ENCODE data around the gene RAB4B.

DNA sequence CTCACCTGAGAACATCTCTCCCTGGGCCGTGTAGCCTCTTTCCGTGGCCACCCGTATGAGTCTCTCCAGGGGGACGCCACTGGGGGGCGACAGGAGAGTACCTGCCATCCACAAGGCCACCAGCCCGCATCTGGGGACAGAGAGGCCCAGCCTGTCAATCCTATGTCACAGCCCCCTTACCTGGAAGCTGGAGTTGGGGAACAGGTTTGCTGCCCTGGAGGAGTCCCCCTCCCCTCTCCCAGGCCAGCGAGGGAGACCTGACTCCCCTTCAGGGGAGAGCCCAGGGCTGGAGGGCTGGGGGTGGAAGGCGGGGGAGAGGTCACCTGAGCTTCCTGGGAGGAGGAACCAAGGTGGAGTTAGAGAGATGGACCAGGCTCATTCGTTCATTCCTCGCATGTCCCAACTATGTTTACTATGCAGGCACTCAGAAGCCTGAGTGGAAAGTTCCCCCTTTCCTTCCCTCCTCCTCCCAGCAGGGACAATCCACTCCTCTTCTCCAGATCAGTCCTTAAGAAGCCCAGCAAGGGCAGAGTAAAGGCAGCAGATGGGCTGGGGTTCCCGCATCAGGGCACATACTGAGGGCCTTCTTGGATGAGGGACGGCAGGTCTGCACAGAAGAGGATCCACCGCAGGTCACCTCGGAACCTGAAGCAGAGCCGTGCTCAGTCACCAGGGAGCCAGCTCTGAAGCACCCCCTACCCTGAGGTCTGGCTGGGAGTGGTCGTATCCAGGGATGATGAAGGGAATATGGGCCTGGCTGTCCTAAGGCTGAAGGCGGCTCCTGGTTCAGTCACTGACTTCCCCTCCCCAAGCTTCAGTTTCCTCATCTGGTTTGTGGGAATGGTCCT lies 33.3 kb upstream of the RAB4B start:
- no peak for TF ChIP-seq GABPA (IDR thresholded peaks at IDR 0.05; ENCODE audit: low read depth, low read length)
- no peak for TF ChIP-seq GABPA (CRISPR knock-in tag; IDR thresholded peaks at IDR 0.05; ENCODE audit: low read depth)
- TF ChIP-seq, protein P1, sequence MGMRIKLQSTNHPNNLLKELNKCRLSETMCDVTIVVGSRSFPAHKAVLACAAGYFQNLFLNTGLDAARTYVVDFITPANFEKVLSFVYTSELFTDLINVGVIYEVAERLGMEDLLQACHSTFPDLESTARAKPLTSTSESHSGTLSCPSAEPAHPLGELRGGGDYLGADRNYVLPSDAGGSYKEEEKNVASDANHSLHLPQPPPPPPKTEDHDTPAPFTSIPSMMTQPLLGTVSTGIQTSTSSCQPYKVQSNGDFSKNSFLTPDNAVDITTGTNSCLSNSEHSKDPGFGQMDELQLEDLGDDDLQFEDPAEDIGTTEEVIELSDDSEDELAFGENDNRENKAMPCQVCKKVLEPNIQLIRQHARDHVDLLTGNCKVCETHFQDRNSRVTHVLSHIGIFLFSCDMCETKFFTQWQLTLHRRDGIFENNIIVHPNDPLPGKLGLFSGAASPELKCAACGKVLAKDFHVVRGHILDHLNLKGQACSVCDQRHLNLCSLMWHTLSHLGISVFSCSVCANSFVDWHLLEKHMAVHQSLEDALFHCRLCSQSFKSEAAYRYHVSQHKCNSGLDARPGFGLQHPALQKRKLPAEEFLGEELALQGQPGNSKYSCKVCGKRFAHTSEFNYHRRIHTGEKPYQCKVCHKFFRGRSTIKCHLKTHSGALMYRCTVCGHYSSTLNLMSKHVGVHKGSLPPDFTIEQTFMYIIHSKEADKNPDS (CRISPR knock-in tag; IDR thresholded peaks at IDR 0.05): no peak
- TF ChIP-seq, protein P2, sequence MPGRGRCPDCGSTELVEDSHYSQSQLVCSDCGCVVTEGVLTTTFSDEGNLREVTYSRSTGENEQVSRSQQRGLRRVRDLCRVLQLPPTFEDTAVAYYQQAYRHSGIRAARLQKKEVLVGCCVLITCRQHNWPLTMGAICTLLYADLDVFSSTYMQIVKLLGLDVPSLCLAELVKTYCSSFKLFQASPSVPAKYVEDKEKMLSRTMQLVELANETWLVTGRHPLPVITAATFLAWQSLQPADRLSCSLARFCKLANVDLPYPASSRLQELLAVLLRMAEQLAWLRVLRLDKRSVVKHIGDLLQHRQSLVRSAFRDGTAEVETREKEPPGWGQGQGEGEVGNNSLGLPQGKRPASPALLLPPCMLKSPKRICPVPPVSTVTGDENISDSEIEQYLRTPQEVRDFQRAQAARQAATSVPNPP (CRISPR knock-in tag; IDR thresholded peaks at IDR 0.05): no peak
- TF ChIP-seq FOXA3 (CRISPR knock-in tag; IDR thresholded peaks at IDR 0.05): no peak
- no peak for TF ChIP-seq ZNF274 (CRISPR knock-in tag; IDR thresholded peaks at IDR 0.05)
- TF ChIP-seq, protein P3, sequence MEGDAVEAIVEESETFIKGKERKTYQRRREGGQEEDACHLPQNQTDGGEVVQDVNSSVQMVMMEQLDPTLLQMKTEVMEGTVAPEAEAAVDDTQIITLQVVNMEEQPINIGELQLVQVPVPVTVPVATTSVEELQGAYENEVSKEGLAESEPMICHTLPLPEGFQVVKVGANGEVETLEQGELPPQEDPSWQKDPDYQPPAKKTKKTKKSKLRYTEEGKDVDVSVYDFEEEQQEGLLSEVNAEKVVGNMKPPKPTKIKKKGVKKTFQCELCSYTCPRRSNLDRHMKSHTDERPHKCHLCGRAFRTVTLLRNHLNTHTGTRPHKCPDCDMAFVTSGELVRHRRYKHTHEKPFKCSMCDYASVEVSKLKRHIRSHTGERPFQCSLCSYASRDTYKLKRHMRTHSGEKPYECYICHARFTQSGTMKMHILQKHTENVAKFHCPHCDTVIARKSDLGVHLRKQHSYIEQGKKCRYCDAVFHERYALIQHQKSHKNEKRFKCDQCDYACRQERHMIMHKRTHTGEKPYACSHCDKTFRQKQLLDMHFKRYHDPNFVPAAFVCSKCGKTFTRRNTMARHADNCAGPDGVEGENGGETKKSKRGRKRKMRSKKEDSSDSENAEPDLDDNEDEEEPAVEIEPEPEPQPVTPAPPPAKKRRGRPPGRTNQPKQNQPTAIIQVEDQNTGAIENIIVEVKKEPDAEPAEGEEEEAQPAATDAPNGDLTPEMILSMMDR (CRISPR knock-in tag; IDR thresholded peaks at IDR 0.05): peak; percentile 62
- TF ChIP-seq ZNF563 (CRISPR knock-in tag; IDR thresholded peaks at IDR 0.05): no peak
- no peak; a peak in 1 of 4 replicates for TF ChIP-seq POLR2A (IDR thresholded peaks at IDR 0.05; ENCODE audit: insufficient read depth in 1 of 2, low read depth in 2 of 2, low read length in 2 of 2)
- TF ChIP-seq, protein P4, sequence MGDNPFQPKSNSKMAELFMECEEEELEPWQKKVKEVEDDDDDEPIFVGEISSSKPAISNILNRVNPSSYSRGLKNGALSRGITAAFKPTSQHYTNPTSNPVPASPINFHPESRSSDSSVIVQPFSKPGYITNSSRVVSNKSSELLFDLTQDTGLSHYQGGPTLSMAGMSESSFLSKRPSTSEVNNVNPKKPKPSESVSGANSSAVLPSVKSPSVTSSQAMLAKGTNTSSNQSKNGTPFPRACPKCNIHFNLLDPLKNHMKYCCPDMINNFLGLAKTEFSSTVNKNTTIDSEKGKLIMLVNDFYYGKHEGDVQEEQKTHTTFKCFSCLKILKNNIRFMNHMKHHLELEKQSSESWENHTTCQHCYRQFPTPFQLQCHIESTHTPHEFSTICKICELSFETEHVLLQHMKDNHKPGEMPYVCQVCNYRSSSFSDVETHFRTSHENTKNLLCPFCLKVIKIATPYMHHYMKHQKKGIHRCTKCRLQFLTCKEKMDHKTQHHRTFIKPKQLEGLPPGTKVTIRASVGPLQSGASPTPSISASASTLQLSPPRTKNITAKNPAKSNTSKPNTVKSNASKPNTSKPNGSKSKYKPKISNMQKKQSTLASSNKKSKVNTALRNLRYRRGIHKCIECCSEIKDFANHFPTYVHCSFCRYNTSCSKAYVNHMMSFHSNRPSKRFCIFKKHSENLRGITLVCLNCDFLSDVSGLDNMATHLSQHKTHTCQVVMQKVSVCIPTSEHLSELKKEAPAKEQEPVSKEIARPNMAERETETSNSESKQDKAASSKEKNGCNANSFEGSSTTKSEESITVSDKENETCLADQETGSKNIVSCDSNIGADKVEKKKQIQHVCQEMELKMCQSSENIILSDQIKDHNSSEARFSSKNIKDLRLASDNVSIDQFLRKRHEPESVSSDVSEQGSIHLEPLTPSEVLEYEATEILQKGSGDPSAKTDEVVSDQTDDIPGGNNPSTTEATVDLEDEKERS (CRISPR knock-in tag; IDR thresholded peaks at IDR 0.05): no peak
- TF ChIP-seq ZNF790 (CRISPR knock-in tag; IDR thresholded peaks at IDR 0.05; ENCODE audit: borderline replicate concordance): no peak
